Measurements from ENCODE around the gene GPR61.

Gene GPR61

GRCh38 chr1:109559995-109560394 is 20.3 kb downstream of the GPR61 start:
- no peak for TF ChIP-seq CTCF (IDR thresholded peaks at IDR 0.05; ENCODE audit: low read depth, low read length)
- no peak overlapping the region for H3K4me3 ChIP-seq (ENCODE audit: low read depth, low read length)

GRCh38 chr1:109564194-109564878 is 24.7 kb downstream of the GPR61 start:
- no peak for TF ChIP-seq CTCF (IDR thresholded peaks at IDR 0.05; ENCODE audit: low read depth, low read length)
- no peak overlapping the region for H3K4me3 ChIP-seq (ENCODE audit: low read depth, low read length)

- TF ChIP-seq CTCF (IDR thresholded peaks at IDR 0.05; ENCODE audit: low read depth, low read length): no peak
- no peak overlapping the region for H3K4me3 ChIP-seq (ENCODE audit: low read depth, low read length)
Observed at GRCh38 chr1:109565241-109565640, 25.6 kb downstream of the GPR61 start.

GRCh38 chr1:109566982-109567381 is 27.3 kb downstream of the GPR61 start:
- TF ChIP-seq CTCF (IDR thresholded peaks at IDR 0.05; ENCODE audit: low read depth, low read length): no peak
- H3K4me3 ChIP-seq (ENCODE audit: low read depth, low read length): no peak overlapping the region

GRCh38 chr1:109567877-109568672 is 28.4 kb downstream of the GPR61 start:
- no peak overlapping the region for H3K4me3 ChIP-seq (ENCODE audit: low read depth, low read length)
- TF ChIP-seq CTCF (IDR thresholded peaks at IDR 0.05; ENCODE audit: low read depth, low read length): no peak

GRCh38 chr1:109569323-109569722 is 29.7 kb downstream of the GPR61 start:
- no peak for TF ChIP-seq CTCF (IDR thresholded peaks at IDR 0.05; ENCODE audit: low read depth, low read length)
- no peak overlapping the region for H3K4me3 ChIP-seq (ENCODE audit: low read depth, low read length)

- H3K4me3 ChIP-seq (ENCODE audit: low read depth, low read length): no peak overlapping the region
- no peak for TF ChIP-seq CTCF (IDR thresholded peaks at IDR 0.05; ENCODE audit: low read depth, low read length)
Observed at GRCh38 chr1:109570414-109570813, 30.7 kb downstream of the GPR61 start.
